H9 (cell line): Measurements from ENCODE around the gene TEX38. TPM values are rescaled to one million over a fixed set of nuclear protein-coding genes. Genes with fewer than 3 reads are reported as not detected.

Experiments used
- DNase-seq: peaks from one replicate; pipeline ENCODE4 v3.0.0-alpha.2; 2017
- H2AFZ ChIP-seq: one replicate; pipeline ENCODE4 v1.6.1; 2013; ENCODE audit warnings: mild to moderate bottlenecking, low read length, control low read depth, moderate library complexity
- H2AK5ac ChIP-seq: 2 replicates; pipeline ENCODE4 v1.6.1; 2013; ENCODE audit warnings: low read length, control low read depth, mixed read lengths; ENCODE audit not compliant: insufficient read length
- H2BK120ac ChIP-seq: one replicate; pipeline ENCODE4 v1.6.1; 2013; ENCODE audit warnings: low read depth, mild to moderate bottlenecking, low read length, control low read depth, inconsistent platforms; ENCODE audit not compliant: poor library complexity, severe bottlenecking
- H2BK12ac ChIP-seq: 2 replicates; pipeline ENCODE4 v1.6.1; 2013; ENCODE audit warnings: low read length, control low read depth, mixed read lengths, low read depth; ENCODE audit not compliant: insufficient read length
- H2BK15ac ChIP-seq: 2 replicates; pipeline ENCODE4 v1.6.1; 2013; ENCODE audit warnings: low read depth, low read length, control low read depth
- H2BK20ac ChIP-seq: one replicate; pipeline ENCODE4 v1.6.1; 2013; ENCODE audit warnings: low read depth, mild to moderate bottlenecking, low read length, control low read depth, inconsistent platforms; ENCODE audit not compliant: poor library complexity, severe bottlenecking
- H2BK5ac ChIP-seq: 2 replicates; pipeline ENCODE4 v1.6.1; 2013; ENCODE audit warnings: low read length, control low read depth, mixed read lengths; ENCODE audit not compliant: insufficient read length
- H3K14ac ChIP-seq: 2 replicates; pipeline ENCODE4 v1.6.1; 2013; ENCODE audit warnings: low read length, control low read depth; ENCODE audit not compliant: insufficient read depth
- H3K18ac ChIP-seq: 2 replicates; pipeline ENCODE4 v1.6.1; 2013; ENCODE audit warnings: low read depth, mild to moderate bottlenecking, mixed read lengths, low read length, control low read depth; ENCODE audit not compliant: insufficient read length
- H3K23ac ChIP-seq: 2 replicates; pipeline ENCODE4 v1.6.1; 2013; ENCODE audit warnings: low read length, control low read depth, mixed read lengths, low read depth; ENCODE audit not compliant: insufficient read length
- H3K23me2 ChIP-seq: 2 replicates; pipeline ENCODE4 v1.6.1; 2013; ENCODE audit warnings: low read depth, mild to moderate bottlenecking, mixed read lengths, low read length, control low read depth; ENCODE audit not compliant: insufficient read length, poor library complexity, severe bottlenecking
- H3K27ac ChIP-seq: 2 replicates; pipeline ENCODE4 v1.5.1; 2013; ENCODE audit warnings: low read length, control low read depth, mixed read lengths, low read depth; ENCODE audit not compliant: insufficient read length
- H3K27me3 ChIP-seq: 2 replicates; pipeline ENCODE4 v1.6.1; 2013; ENCODE audit warnings: low read length, control low read depth, inconsistent platforms; ENCODE audit not compliant: insufficient read depth
- H3K4ac ChIP-seq: 2 replicates; pipeline ENCODE4 v1.6.1; 2013; ENCODE audit warnings: low read depth, mild to moderate bottlenecking, control low read depth, inconsistent platforms, low read length, moderate library complexity
- H3K4me1 ChIP-seq: 2 replicates; pipeline ENCODE4 v1.6.1; 2013; ENCODE audit warnings: low read length, control low read depth, inconsistent platforms; ENCODE audit not compliant: insufficient read depth
- H3K4me2 ChIP-seq: 2 replicates; pipeline ENCODE4 v1.6.1; 2013; ENCODE audit warnings: low read length, control low read depth, mixed read lengths; ENCODE audit not compliant: insufficient read length, insufficient read depth
- H3K56ac ChIP-seq: 2 replicates; pipeline ENCODE4 v1.6.1; 2013; ENCODE audit warnings: low read depth, mild to moderate bottlenecking, mixed read lengths, low read length, control low read depth; ENCODE audit not compliant: insufficient read length
- H3K79me1 ChIP-seq: 2 replicates; pipeline ENCODE4 v1.6.1; 2013; ENCODE audit warnings: low read depth, mild to moderate bottlenecking, moderate library complexity, low read length, control low read depth, inconsistent platforms; ENCODE audit not compliant: insufficient read depth, poor library complexity, severe bottlenecking
- H3K79me2 ChIP-seq: 2 replicates; pipeline ENCODE4 v1.6.1; 2013; ENCODE audit warnings: low read length, control low read depth, inconsistent platforms; ENCODE audit not compliant: insufficient read depth
- H3K9ac ChIP-seq: 2 replicates; pipeline ENCODE4 v1.6.1; 2013; ENCODE audit warnings: low read length, control low read depth, mixed read lengths; ENCODE audit not compliant: insufficient read length; ENCODE audit errors: extremely low read depth
- H3K9me3 ChIP-seq: one replicate; pipeline ENCODE4 v1.6.1; 2013; ENCODE audit warnings: low read depth, low read length, inconsistent platforms; ENCODE audit not compliant: control insufficient read depth
- H3T11ph ChIP-seq: one replicate; pipeline ENCODE4 v1.6.1; 2013; ENCODE audit warnings: mild to moderate bottlenecking, low read length, control low read depth, inconsistent platforms
- H4K20me1 ChIP-seq: one replicate; pipeline ENCODE4 v1.6.1; 2013; ENCODE audit not compliant: control insufficient read depth, insufficient read length, insufficient read depth
- H4K5ac ChIP-seq: 2 replicates; pipeline ENCODE4 v1.6.1; 2013; ENCODE audit warnings: low read depth, mild to moderate bottlenecking, mixed read lengths, low read length, control low read depth; ENCODE audit not compliant: insufficient read length
- H4K8ac ChIP-seq: replicated peaks from 2 replicates; pipeline ENCODE4 v1.6.1; 2013; ENCODE audit warnings: low read length, control low read depth, mixed read lengths, low read depth; ENCODE audit not compliant: insufficient read length
- H4K91ac ChIP-seq: 2 replicates; pipeline ENCODE4 v1.6.1; 2013; ENCODE audit warnings: low read depth, mild to moderate bottlenecking, moderate library complexity, mixed read lengths, low read length, control low read depth; ENCODE audit not compliant: insufficient read length
- H3K27ac Mint-ChIP-seq, 3 experiments: 2 replicates in 2 of 3; 3 replicates in 1 of 3; pipeline ENCODE4 v1.8.0; 2020 to 2021; ENCODE audit warnings: mixed read lengths in 3 of 3, mild to moderate bottlenecking in 1 of 3, moderate library complexity in 1 of 3
- H3K27me3 Mint-ChIP-seq: 2 replicates; pipeline ENCODE4 v1.8.0; 2021; ENCODE audit warnings: low read depth, mild to moderate bottlenecking, moderate library complexity, mixed read lengths
- H3K36me3 Mint-ChIP-seq, 3 experiments: 2 replicates in 2 of 3; 3 replicates in 1 of 3; pipeline ENCODE4 v1.8.0; 2020 to 2021; ENCODE audit warnings: low read depth in 3 of 3, mixed read lengths in 3 of 3; ENCODE audit not compliant: insufficient read depth in 1 of 3
- H3K4me1 Mint-ChIP-seq, 2 experiments: 2 replicates each; pipeline ENCODE4 v1.8.0; 2020; ENCODE audit warnings: mixed read lengths in 2 of 2
- H3K4me3 Mint-ChIP-seq, 2 experiments: 2 replicates in 1 of 2; 3 replicates in 1 of 2; pipeline ENCODE4 v1.8.0; 2020 to 2021; ENCODE audit warnings: mild to moderate bottlenecking in 2 of 2, mixed read lengths in 2 of 2, moderate library complexity in 1 of 2
- H3K9me3 Mint-ChIP-seq, 2 experiments: 2 replicates in 1 of 2; 3 replicates in 1 of 2; pipeline ENCODE4 v1.8.0; 2020; ENCODE audit warnings: mild to moderate bottlenecking in 2 of 2, mixed read lengths in 2 of 2, moderate library complexity in 1 of 2
- CTCF ChIP-seq: fragments of 200-600 bp; sonication (generic); conservative IDR thresholded peaks from 3 replicates; pipeline ENCODE4 v1.8.0; 2021; ENCODE audit warnings: antibody characterized with exemption, mild to moderate bottlenecking
- WGBS: extraction: QIAGEN DNeasy Blood & Tissue Kit; methylation state at CpG from one replicate; pipeline ENCODE4 v1.1.7; 2013; ENCODE audit warnings: missing lambda C conversion rate, low lambda C conversion rate, mixed read lengths; ENCODE audit not compliant: insufficient read length; ENCODE audit errors: extremely low coverage; 5-methylcytosine and 5-hydroxymethylcytosine counted together
- total RNA-seq: library from RNA; stranded (reverse); gene quantifications from 2 replicates; pipeline ENCODE4 v1.2.1, GENCODE V29; 2021

Gene TEX38
- total RNA-seq, 1 experiment from 2014 or later: not detected

GRCh38 chr1:46690931-46691421, 19.3 kb downstream of the TEX38 start:
- H3K23me2 ChIP-seq: no peaks in the 10 kb centered on the region
- H3K56ac ChIP-seq: no peak overlapping the region
- no peaks in the 10 kb centered on the region for H3K79me2 ChIP-seq
- no peak overlapping the region for H3K4me2 ChIP-seq
- peak overlapping the region in 2 of 3 experiments; percentile 37 to 51; a peak in 2 of 7 replicates for H3K27ac Mint-ChIP-seq
- no peak overlapping the region for H2AK5ac ChIP-seq
- H3K18ac ChIP-seq: no peak overlapping the region
- no peaks in the 10 kb centered on the region for H3K79me1 ChIP-seq
- H3K4ac ChIP-seq: no peak overlapping the region
- H3K23ac ChIP-seq: no peak overlapping the region
- H3K14ac ChIP-seq: no peak overlapping the region
- H4K5ac ChIP-seq: no peak overlapping the region
- H2AFZ ChIP-seq: no peak overlapping the region
- no peaks in the 10 kb centered on the region for H3K9me3 Mint-ChIP-seq
- no peak overlapping the region for H3K9ac ChIP-seq
- no peaks in the 10 kb centered on the region for H4K20me1 ChIP-seq
- H3K4me3 Mint-ChIP-seq: no peak overlapping the region
- H3K4me1 ChIP-seq: no peaks in the 10 kb centered on the region
- no CpG with 5 or more reads among the region's 2 CpGs for WGBS
- no peaks in the 10 kb centered on the region for H3K4me1 Mint-ChIP-seq
- no peak overlapping the region for H2BK5ac ChIP-seq
- no peak overlapping the region for H2BK20ac ChIP-seq
- H3K27me3 Mint-ChIP-seq: no peaks in the 10 kb centered on the region
- no peak overlapping the region for H3K27ac ChIP-seq
- no peak overlapping the region for H2BK15ac ChIP-seq
- H3K27me3 ChIP-seq: no peaks in the 10 kb centered on the region
- TF ChIP-seq CTCF: no peak
- H4K91ac ChIP-seq: no peak overlapping the region
- H4K8ac ChIP-seq: no peak overlapping the region
- no peak for DNase-seq
- H3K36me3 Mint-ChIP-seq: peaks cover 16 to 73% (median 61%) of the 10 kb centered on the region in 3 experiments; a peak in 6 of 7 replicates
- H2BK120ac ChIP-seq: no peak overlapping the region
- no peaks in the 10 kb centered on the region for H3K9me3 ChIP-seq
- H2BK12ac ChIP-seq: no peak overlapping the region
- H3T11ph ChIP-seq: no peak overlapping the region
